HepG2 (cell line): ENCODE measurements around the gene TOR4A. TPM values are rescaled to one million over a fixed set of nuclear protein-coding genes. Genes with fewer than 3 reads are reported as not detected.

Experiments
- MIER3 ChIP-seq: IDR thresholded peaks from 2 replicates; pipeline ENCODE4 v1.6.1; 2016; ENCODE audit warnings: missing compliant biosample characterization, borderline replicate concordance
- NFIB ChIP-seq: sonication (generic); formaldehyde crosslinking; IDR thresholded peaks from 2 replicates; pipeline ENCODE4 v1.9.0; 2021; ENCODE audit warnings: missing genetic modification reagents, mild to moderate bottlenecking, borderline replicate concordance
- NKX3-1 ChIP-seq: sonication (generic); formaldehyde crosslinking; IDR thresholded peaks from 2 replicates; pipeline ENCODE4 v1.5.0; 2020; ENCODE audit warnings: missing genetic modification reagents
- NR2F2 ChIP-seq: IDR thresholded peaks from 2 replicates; pipeline ENCODE4 v1.6.1; 2012; ENCODE audit warnings: low read depth, inconsistent platforms, borderline replicate concordance
- POLR2AphosphoS2 ChIP-seq: IDR thresholded peaks from 2 replicates; pipeline ENCODE4 v1.6.1; 2011; ENCODE audit warnings: low read depth, low read length, improper control_type of control experiment
- POLR2AphosphoS5 ChIP-seq: IDR thresholded peaks from 2 replicates; pipeline ENCODE4 v1.6.1; 2012; ENCODE audit warnings: low read depth, low read length
- POLR2G ChIP-seq: fragments of 200-400 bp; formaldehyde crosslinking; IDR thresholded peaks from 2 replicates; pipeline ENCODE4 v1.6.1; 2018; ENCODE audit warnings: mild to moderate bottlenecking, low read depth, low read length, moderate library complexity
- RBAK ChIP-seq: sonication (generic); formaldehyde crosslinking; IDR thresholded peaks from 2 replicates; pipeline ENCODE4 v1.5.1; 2020; ENCODE audit warnings: mild to moderate bottlenecking, missing genetic modification reagents
- RBM22 ChIP-seq: fragments of 200-400 bp; formaldehyde crosslinking; optimal IDR thresholded peaks from 2 replicates; pipeline ENCODE3; 2017; ENCODE audit warnings: mild to moderate bottlenecking, low read length, moderate library complexity
- RXRA ChIP-seq: sonication (generic); formaldehyde crosslinking; IDR thresholded peaks from 2 replicates; pipeline ENCODE4 v1.5.1; 2020; ENCODE audit warnings: missing genetic modification reagents
- ZBTB8A ChIP-seq: sonication (generic); formaldehyde crosslinking; IDR thresholded peaks from 2 replicates; pipeline ENCODE4 v1.4.0; 2020; ENCODE audit warnings: mild to moderate bottlenecking, low read depth, missing genetic modification reagents, borderline replicate concordance
- ZNF33A ChIP-seq: sonication (generic); formaldehyde crosslinking; IDR thresholded peaks from 2 replicates; pipeline ENCODE4 v1.5.1; 2020; ENCODE audit warnings: missing genetic modification reagents, mild to moderate bottlenecking, moderate library complexity, borderline replicate concordance
- ZNF549 ChIP-seq: sonication (generic); formaldehyde crosslinking; IDR thresholded peaks from 2 replicates; pipeline ENCODE4 v1.5.0; 2020; ENCODE audit warnings: missing genetic modification reagents
- polyA plus RNA-seq, 8 experiments: library from polyadenylated mRNA; depleted of rRNA in 3 of 8; stranded (reverse) in 7 of 8; unstranded in 1 of 8; fragments of >200 nt; fragmentation: Illumina TruSeq in 4 of 8; extraction: Trizol in 4 of 8; gene quantifications; 2 replicates each; pipeline versions ENCODE4 v1.2.1 to v1.2.3, GENCODE V29; 2011 to 2016; ENCODE audit warnings: low read depth in 4 of 8, missing spikeins in 1 of 8, mixed read lengths in 1 of 8; ENCODE audit not compliant: insufficient read depth in 1 of 8
- total RNA-seq, 5 experiments: library from RNA; depleted of rRNA; stranded (reverse); fragments of >200 nt; fragmentation: Illumina TruSeq; extraction: Trizol; gene quantifications; 2 replicates each; pipeline ENCODE4 v1.2.3, GENCODE V29; 2016; ENCODE audit warnings: low read depth in 1 of 5
- TF ChIP-seq, protein P1 (sequence below): sonication (generic); formaldehyde crosslinking; IDR thresholded peaks from 2 replicates; pipeline ENCODE4 v1.4.0; 2020; ENCODE audit warnings: mild to moderate bottlenecking, missing genetic modification reagents
- TF ChIP-seq, protein P2 (sequence below): sonication (generic); formaldehyde crosslinking; IDR thresholded peaks from 2 replicates; pipeline ENCODE4 v1.5.0; 2020; ENCODE audit warnings: mild to moderate bottlenecking, low read depth, missing genetic modification reagents, borderline replicate concordance
- TF ChIP-seq, protein P3 (sequence below): sonication (generic); formaldehyde crosslinking; IDR thresholded peaks from 2 replicates; pipeline ENCODE4 v1.8.1; 2023; ENCODE audit warnings: mild to moderate bottlenecking, moderate library complexity, missing genetic modification reagents
- TF ChIP-seq, protein P4 (sequence below): sonication (generic); formaldehyde crosslinking; conservative IDR thresholded peaks from 2 replicates; pipeline ENCODE4 v1.5.0; 2020; ENCODE audit warnings: missing genetic modification reagents
- TF ChIP-seq, protein P5 (sequence below): sonication (generic); formaldehyde crosslinking; IDR thresholded peaks from 2 replicates; pipeline ENCODE4 v1.8.1; 2023; ENCODE audit warnings: mild to moderate bottlenecking, missing genetic modification reagents
- TF ChIP-seq, protein P6 (sequence below): IDR thresholded peaks from 2 replicates; pipeline ENCODE4 v1.6.1; 2016; ENCODE audit warnings: low read depth

Gene TOR4A
- total and polyA plus RNA-seq, 2 of the 13 experiments (the other 11 are each of a cell fraction or from before 2014, with no cell fraction given): 11.1 to 14.2 TPM

DNA sequence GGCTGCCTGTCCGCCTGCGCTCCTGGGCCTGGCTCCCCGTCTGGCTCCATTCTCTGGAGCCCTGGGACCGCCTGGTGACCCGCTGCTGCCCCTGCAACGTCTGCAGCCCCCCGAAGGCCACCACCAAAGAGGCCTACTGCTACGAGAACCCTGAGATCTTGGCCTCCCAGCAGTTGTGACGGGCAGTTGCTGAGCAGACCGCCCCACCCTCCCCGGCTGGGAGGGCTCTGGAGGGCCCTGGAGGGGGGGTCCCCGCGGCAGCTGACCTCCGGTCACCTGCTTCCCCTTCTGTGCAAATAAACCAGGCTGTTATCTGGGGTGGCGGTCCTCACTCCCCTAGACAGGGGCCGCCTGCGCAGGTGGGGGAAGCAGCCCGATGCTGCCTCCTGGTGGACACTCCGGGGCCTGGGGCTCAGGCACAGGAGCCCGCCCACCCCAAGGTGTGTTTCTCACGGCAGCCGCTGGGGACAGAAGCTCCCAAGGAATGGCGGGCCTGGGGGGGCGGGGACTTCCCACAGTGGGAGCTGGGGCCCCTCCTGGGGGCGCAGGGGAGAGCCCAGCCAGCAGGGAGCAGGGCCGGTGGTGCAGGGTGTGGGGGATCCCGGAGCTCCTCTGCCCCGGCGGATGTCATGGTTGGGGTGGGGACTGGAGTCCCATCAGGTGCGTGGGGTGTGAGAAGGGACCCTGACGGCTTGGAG, 41.1 kb upstream of the TOR4A start (continued):
- TF ChIP-seq, protein P1, sequence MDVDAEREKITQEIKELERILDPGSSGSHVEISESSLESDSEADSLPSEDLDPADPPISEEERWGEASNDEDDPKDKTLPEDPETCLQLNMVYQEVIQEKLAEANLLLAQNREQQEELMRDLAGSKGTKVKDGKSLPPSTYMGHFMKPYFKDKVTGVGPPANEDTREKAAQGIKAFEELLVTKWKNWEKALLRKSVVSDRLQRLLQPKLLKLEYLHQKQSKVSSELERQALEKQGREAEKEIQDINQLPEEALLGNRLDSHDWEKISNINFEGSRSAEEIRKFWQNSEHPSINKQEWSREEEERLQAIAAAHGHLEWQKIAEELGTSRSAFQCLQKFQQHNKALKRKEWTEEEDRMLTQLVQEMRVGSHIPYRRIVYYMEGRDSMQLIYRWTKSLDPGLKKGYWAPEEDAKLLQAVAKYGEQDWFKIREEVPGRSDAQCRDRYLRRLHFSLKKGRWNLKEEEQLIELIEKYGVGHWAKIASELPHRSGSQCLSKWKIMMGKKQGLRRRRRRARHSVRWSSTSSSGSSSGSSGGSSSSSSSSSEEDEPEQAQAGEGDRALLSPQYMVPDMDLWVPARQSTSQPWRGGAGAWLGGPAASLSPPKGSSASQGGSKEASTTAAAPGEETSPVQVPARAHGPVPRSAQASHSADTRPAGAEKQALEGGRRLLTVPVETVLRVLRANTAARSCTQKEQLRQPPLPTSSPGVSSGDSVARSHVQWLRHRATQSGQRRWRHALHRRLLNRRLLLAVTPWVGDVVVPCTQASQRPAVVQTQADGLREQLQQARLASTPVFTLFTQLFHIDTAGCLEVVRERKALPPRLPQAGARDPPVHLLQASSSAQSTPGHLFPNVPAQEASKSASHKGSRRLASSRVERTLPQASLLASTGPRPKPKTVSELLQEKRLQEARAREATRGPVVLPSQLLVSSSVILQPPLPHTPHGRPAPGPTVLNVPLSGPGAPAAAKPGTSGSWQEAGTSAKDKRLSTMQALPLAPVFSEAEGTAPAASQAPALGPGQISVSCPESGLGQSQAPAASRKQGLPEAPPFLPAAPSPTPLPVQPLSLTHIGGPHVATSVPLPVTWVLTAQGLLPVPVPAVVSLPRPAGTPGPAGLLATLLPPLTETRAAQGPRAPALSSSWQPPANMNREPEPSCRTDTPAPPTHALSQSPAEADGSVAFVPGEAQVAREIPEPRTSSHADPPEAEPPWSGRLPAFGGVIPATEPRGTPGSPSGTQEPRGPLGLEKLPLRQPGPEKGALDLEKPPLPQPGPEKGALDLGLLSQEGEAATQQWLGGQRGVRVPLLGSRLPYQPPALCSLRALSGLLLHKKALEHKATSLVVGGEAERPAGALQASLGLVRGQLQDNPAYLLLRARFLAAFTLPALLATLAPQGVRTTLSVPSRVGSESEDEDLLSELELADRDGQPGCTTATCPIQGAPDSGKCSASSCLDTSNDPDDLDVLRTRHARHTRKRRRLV (CRISPR knock-in tag): peak; percentile 42; the same call in 1 of the 2 replicates
- TF ChIP-seq MIER3 (no peak), ZBTB8A (CRISPR knock-in tag) (no peak), POLR2AphosphoS2 (no peak), NR2F2 (no peak), ZNF549 (no peak), POLR2G (no peak; the same call in 1 of the 2 replicates), ZNF33A (no peak), NKX3-1 (CRISPR knock-in tag) (no peak), RBAK (CRISPR knock-in tag) (no peak), POLR2AphosphoS5 (peak; percentile 70), RXRA (CRISPR knock-in tag) (peak; percentile 94), RBM22 (no peak), NFIB (no peak)
- TF ChIP-seq, protein P2, sequence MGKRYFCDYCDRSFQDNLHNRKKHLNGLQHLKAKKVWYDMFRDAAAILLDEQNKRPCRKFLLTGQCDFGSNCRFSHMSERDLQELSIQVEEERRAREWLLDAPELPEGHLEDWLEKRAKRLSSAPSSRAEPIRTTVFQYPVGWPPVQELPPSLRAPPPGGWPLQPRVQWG (CRISPR knock-in tag): no peak
- TF ChIP-seq, protein P3, sequence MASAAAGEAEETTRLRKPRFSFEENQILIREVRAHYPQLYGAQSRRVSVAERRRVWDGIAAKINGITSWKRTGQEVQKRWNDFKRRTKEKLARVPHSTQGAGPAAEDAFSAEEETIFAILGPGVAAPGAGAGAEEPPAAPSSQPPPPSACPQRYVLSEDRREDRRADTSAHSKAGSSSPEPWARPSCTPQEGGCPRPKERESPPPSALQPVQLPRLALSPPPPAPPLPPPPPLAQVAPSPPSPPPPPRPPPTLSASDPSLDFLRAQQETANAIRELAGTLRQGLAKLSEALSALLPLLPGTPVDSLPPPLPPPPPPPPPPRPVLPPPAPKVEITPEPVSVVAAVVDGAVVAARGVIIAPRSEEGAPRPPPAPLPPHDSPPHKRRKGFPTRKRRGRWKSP (CRISPR knock-in tag): no peak; the same call in 1 of the 2 replicates
- TF ChIP-seq, protein P4, sequence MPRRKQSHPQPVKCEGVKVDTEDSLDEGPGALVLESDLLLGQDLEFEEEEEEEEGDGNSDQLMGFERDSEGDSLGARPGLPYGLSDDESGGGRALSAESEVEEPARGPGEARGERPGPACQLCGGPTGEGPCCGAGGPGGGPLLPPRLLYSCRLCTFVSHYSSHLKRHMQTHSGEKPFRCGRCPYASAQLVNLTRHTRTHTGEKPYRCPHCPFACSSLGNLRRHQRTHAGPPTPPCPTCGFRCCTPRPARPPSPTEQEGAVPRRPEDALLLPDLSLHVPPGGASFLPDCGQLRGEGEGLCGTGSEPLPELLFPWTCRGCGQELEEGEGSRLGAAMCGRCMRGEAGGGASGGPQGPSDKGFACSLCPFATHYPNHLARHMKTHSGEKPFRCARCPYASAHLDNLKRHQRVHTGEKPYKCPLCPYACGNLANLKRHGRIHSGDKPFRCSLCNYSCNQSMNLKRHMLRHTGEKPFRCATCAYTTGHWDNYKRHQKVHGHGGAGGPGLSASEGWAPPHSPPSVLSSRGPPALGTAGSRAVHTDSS (CRISPR knock-in tag): no peak
- TF ChIP-seq, protein P5, sequence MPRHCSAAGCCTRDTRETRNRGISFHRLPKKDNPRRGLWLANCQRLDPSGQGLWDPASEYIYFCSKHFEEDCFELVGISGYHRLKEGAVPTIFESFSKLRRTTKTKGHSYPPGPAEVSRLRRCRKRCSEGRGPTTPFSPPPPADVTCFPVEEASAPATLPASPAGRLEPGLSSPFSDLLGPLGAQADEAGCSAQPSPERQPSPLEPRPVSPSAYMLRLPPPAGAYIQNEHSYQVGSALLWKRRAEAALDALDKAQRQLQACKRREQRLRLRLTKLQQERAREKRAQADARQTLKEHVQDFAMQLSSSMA (CRISPR knock-in tag): no peak
- TF ChIP-seq, protein P6, sequence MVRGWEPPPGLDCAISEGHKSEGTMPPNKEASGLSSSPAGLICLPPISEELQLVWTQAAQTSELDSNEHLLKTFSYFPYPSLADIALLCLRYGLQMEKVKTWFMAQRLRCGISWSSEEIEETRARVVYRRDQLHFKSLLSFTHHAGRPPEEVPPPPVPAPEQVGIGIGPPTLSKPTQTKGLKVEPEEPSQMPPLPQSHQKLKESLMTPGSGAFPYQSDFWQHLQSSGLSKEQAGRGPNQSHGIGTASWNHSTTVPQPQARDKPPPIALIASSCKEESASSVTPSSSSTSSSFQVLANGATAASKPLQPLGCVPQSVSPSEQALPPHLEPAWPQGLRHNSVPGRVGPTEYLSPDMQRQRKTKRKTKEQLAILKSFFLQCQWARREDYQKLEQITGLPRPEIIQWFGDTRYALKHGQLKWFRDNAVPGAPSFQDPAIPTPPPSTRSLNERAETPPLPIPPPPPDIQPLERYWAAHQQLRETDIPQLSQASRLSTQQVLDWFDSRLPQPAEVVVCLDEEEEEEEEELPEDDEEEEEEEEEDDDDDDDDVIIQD (CRISPR knock-in tag): peak; percentile 74; the same call in 1 of the 2 replicates
